ENCODE measurements around the gene INTS12.

INTS12 gene

GRCh38 chr4:105679186-105679585, 29.3 kb downstream of the INTS12 start:
- DNase-seq = no peak

- DNase-seq = no peak
Measured at GRCh38 chr4:105677709-105678108, 30.8 kb downstream of the INTS12 start.

GRCh38 chr4:105674011-105674410, 34.5 kb downstream of the INTS12 start:
- no peak for DNase-seq

GRCh38 chr4:105671301-105671700, 37.2 kb downstream of the INTS12 start:
- DNase-seq = no peak

GRCh38 chr4:105670684-105671083, 37.8 kb downstream of the INTS12 start:
- DNase-seq = no peak

GRCh38 chr4:105666693-105667092, 41.8 kb downstream of the INTS12 start:
- DNase-seq = no peak

- DNase-seq = no peak
Measured at GRCh38 chr4:105662935-105663675, 45.4 kb downstream of the INTS12 start.

GRCh38 chr4:105661028-105661427, 47.5 kb downstream of the INTS12 start:
- no peak for DNase-seq

GRCh38 chr4:105659190-105659589, 49.3 kb downstream of the INTS12 start:
- DNase-seq = no peak

- DNase-seq = no peak
Measured at GRCh38 chr4:105657117-105657765, 51.2 kb downstream of the INTS12 start.

GRCh38 chr4:105652286-105652888, 56.1 kb downstream of the INTS12 start:
- no peak for DNase-seq

GRCh38 chr4:105651884-105652283, 56.6 kb downstream of the INTS12 start:
- no peak for DNase-seq

- DNase-seq = no peak
Measured at GRCh38 chr4:105650190-105650589, 58.3 kb downstream of the INTS12 start.

- DNase-seq = no peak
Measured at GRCh38 chr4:105645440-105645839, 63.0 kb downstream of the INTS12 start.

- no peak for DNase-seq
Measured at GRCh38 chr4:105644257-105644656, 64.2 kb downstream of the INTS12 start.

- DNase-seq = no peak
Measured at GRCh38 chr4:105641845-105642244, 66.6 kb downstream of the INTS12 start.

- no peak for DNase-seq
Measured at GRCh38 chr4:105637408-105638176, 70.9 kb downstream of the INTS12 start.

- DNase-seq = no peak
Measured at GRCh38 chr4:105634402-105635080, 73.9 kb downstream of the INTS12 start.

- DNase-seq = no peak
Measured at GRCh38 chr4:105633241-105633640, 75.2 kb downstream of the INTS12 start.

Measured in stimulated activated naive CD4-positive, alpha-beta T cell treated with Interleukin-2 at 50 U/mL for 16 hours (primary cell).